WTC11 (cell line): ENCODE measurements around the gene FAM89A. TPM values are rescaled to one million over a fixed set of nuclear protein-coding genes. Genes with fewer than 3 reads are reported as not detected.

Experiments used
- ATAC-seq: fragments of 200-7000 bp; cut with Tn5 transposase; 2 replicates; pipeline ENCODE4 v1.10.0; 2021; ENCODE audit warnings: mild to moderate bottlenecking, moderate library complexity
- CTCF ChIA-PET: fragments of 300-600 bp; sonication (Branson Sonifier 250); formaldehyde crosslinking; loops from one replicate; lab custom pipeline; 2021; ENCODE audit warnings: antibody characterized with exemption; lab: Charles Lee
- POLR2A ChIA-PET: fragments of 350-600 bp; sonication (Branson Sonifier 250); formaldehyde crosslinking; loops from one replicate; lab custom pipeline; 2021; ENCODE audit warnings: antibody characterized with exemption; lab: Charles Lee
- DNase-seq: peaks from one replicate; pipeline ENCODE4 v3.0.0; 2021; ENCODE audit warnings: low spot score
- H3K27ac Mint-ChIP-seq: 2 replicates; pipeline ENCODE4 v1.8.0; 2021; ENCODE audit warnings: mixed read lengths
- H3K27me3 Mint-ChIP-seq: 2 replicates; pipeline ENCODE4 v1.8.0; 2021; ENCODE audit warnings: low read depth, mild to moderate bottlenecking, moderate library complexity, mixed read lengths
- H3K36me3 Mint-ChIP-seq: 2 replicates; pipeline ENCODE4 v1.8.0; 2021; ENCODE audit warnings: mixed read lengths
- H3K4me1 Mint-ChIP-seq: 2 replicates; pipeline ENCODE4 v1.8.0; 2022; ENCODE audit warnings: mixed read lengths
- H3K4me3 Mint-ChIP-seq: 2 replicates; pipeline ENCODE4 v1.8.0; 2021; ENCODE audit warnings: mild to moderate bottlenecking, moderate library complexity, mixed read lengths
- H3K9me3 Mint-ChIP-seq: 2 replicates; pipeline ENCODE4 v1.8.0; 2021; ENCODE audit warnings: mixed read lengths
- ATF1 ChIP-seq: sonication (generic); formaldehyde crosslinking; IDR thresholded peaks from 2 replicates; pipeline ENCODE4 v1.8.1; 2023; ENCODE audit warnings: mild to moderate bottlenecking, moderate library complexity, missing genetic modification reagents
- CBFB ChIP-seq: sonication (generic); formaldehyde crosslinking; IDR thresholded peaks from 2 replicates; pipeline ENCODE4 v1.8.1; 2022; ENCODE audit warnings: mild to moderate bottlenecking, low read depth, missing genetic modification reagents
- FOXP1 ChIP-seq: sonication (generic); formaldehyde crosslinking; IDR thresholded peaks from 2 replicates; pipeline ENCODE4 v1.8.0; 2022; ENCODE audit warnings: missing genetic modification reagents, mild to moderate bottlenecking, moderate library complexity, borderline replicate concordance
- IRF2 ChIP-seq: sonication (generic); formaldehyde crosslinking; IDR thresholded peaks from 2 replicates; pipeline ENCODE4 v1.8.0; 2022; ENCODE audit warnings: low read depth, missing genetic modification reagents, borderline replicate concordance
- NFE2L1 ChIP-seq: sonication (generic); formaldehyde crosslinking; IDR thresholded peaks from 2 replicates; pipeline ENCODE4 v1.8.1; 2023; ENCODE audit warnings: missing genetic modification reagents
- NFYB ChIP-seq: sonication (generic); formaldehyde crosslinking; conservative IDR thresholded peaks from 2 replicates; pipeline ENCODE4 v1.8.0; 2022; ENCODE audit warnings: low read depth, missing genetic modification reagents
- PRRX2 ChIP-seq: fragments of 250-450 bp; sonication (Bioruptor Pico); IDR thresholded peaks from 2 replicates; pipeline ENCODE4 v1.8.0; 2021; ENCODE audit warnings: mild to moderate bottlenecking
- TEAD1 ChIP-seq: sonication (generic); formaldehyde crosslinking; IDR thresholded peaks from 2 replicates; pipeline ENCODE4 v1.8.0; 2022; ENCODE audit warnings: mild to moderate bottlenecking, missing genetic modification reagents
- TP53 ChIP-seq: sonication (generic); formaldehyde crosslinking; IDR thresholded peaks from 2 replicates; pipeline ENCODE4 v1.8.1; 2023; ENCODE audit warnings: mild to moderate bottlenecking, missing genetic modification reagents
- ZNF138 ChIP-seq: sonication (generic); formaldehyde crosslinking; conservative IDR thresholded peaks from 2 replicates; pipeline ENCODE4 v1.8.1; 2022; ENCODE audit warnings: mild to moderate bottlenecking, moderate library complexity, missing genetic modification reagents
- ZNF232 ChIP-seq: sonication (generic); formaldehyde crosslinking; IDR thresholded peaks from 2 replicates; pipeline ENCODE4 v1.8.0; 2022; ENCODE audit warnings: mild to moderate bottlenecking, missing genetic modification reagents
- ZNF263 ChIP-seq: sonication (generic); formaldehyde crosslinking; IDR thresholded peaks from 2 replicates; pipeline ENCODE4 v1.8.1; 2022; ENCODE audit warnings: low read depth, mild to moderate bottlenecking, moderate library complexity, missing genetic modification reagents
- ZNF396 ChIP-seq: fragments of 250-450 bp; sonication (Bioruptor Pico); IDR thresholded peaks from 2 replicates; pipeline ENCODE4 v1.8.0; 2021; ENCODE audit warnings: mild to moderate bottlenecking, moderate library complexity, borderline replicate concordance
- ZNF671 ChIP-seq: fragments of 250-450 bp; sonication (Bioruptor Pico); IDR thresholded peaks from 2 replicates; pipeline ENCODE4 v1.8.0; 2021; ENCODE audit warnings: mild to moderate bottlenecking
- total RNA-seq: library from RNA; stranded (reverse); gene quantifications from 3 replicates; pipeline ENCODE4 v1.2.3, GENCODE V29; 2021
- TF ChIP-seq, protein P1 (sequence below): fragments of 250-450 bp; sonication (Bioruptor Pico); IDR thresholded peaks from 2 replicates; pipeline ENCODE4 v1.9.0; 2021; ENCODE audit warnings: mild to moderate bottlenecking
- TF ChIP-seq, protein P2 (sequence below): sonication (generic); formaldehyde crosslinking; IDR thresholded peaks from 2 replicates; pipeline ENCODE4 v1.8.0; 2022; ENCODE audit warnings: mild to moderate bottlenecking, missing genetic modification reagents
- TF ChIP-seq, protein P3 (sequence below): sonication (generic); formaldehyde crosslinking; IDR thresholded peaks from 2 replicates; pipeline ENCODE4 v1.8.1; 2023; ENCODE audit warnings: mild to moderate bottlenecking, moderate library complexity, missing genetic modification reagents
- TF ChIP-seq, protein P4 (sequence below): sonication (generic); formaldehyde crosslinking; conservative IDR thresholded peaks from 2 replicates; pipeline ENCODE4 v1.8.1; 2022; ENCODE audit warnings: mild to moderate bottlenecking, missing genetic modification reagents

FAM89A gene
- total RNA-seq, 1 experiment from 2014 or later, result 2.4 TPM

GRCh38 chr1:231041719-231042261, 1.7 kb upstream of the FAM89A start:
- ChIA-PET CTCF (interaction anchor here (1.3 kb wide), 1 partner anchor 50 kb away, joined by 3 read pairs; no protein-coding TSS in a partner anchor), POLR2A (interaction anchor here (0.5 to 0.7 kb wide), 2 partner anchors 47 to 141 kb away, joined by 3 read pairs; no protein-coding TSS in a partner anchor)
- Mint-ChIP-seq H3K27me3 (peaks cover 95% of the 10 kb centered on the region), H3K4me3 (peak overlapping the region; percentile 54), H3K36me3 (no peaks in the 10 kb centered on the region), H3K27ac (no peak overlapping the region), H3K4me1 (peaks cover 4% of the 10 kb centered on the region; the same call in 1 of the 2 replicates), H3K9me3 (peaks cover 3% of the 10 kb centered on the region; the same call in 1 of the 2 replicates)
- DNase-seq, result no peak
- no peak for TF ChIP-seq ZNF396 (CRISPR knock-in tag)
- TF ChIP-seq, protein P1, sequence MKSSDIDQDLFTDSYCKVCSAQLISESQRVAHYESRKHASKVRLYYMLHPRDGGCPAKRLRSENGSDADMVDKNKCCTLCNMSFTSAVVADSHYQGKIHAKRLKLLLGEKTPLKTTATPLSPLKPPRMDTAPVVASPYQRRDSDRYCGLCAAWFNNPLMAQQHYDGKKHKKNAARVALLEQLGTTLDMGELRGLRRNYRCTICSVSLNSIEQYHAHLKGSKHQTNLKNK, result no peak
- TF ChIP-seq ATF1 (CRISPR knock-in tag), result no peak
- TF ChIP-seq ZNF671 (CRISPR knock-in tag), result no peak
- TF ChIP-seq ZNF232 (CRISPR knock-in tag), result no peak
- TF ChIP-seq TP53, result no peak
- TF ChIP-seq ZNF263 (CRISPR knock-in tag), result no peak
- no peak for TF ChIP-seq FOXP1 (CRISPR knock-in tag)
- TF ChIP-seq PRRX2, result no peak
- TF ChIP-seq, protein P2, sequence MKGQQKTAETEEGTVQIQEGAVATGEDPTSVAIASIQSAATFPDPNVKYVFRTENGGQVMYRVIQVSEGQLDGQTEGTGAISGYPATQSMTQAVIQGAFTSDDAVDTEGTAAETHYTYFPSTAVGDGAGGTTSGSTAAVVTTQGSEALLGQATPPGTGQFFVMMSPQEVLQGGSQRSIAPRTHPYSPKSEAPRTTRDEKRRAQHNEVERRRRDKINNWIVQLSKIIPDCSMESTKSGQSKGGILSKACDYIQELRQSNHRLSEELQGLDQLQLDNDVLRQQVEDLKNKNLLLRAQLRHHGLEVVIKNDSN (CRISPR knock-in tag), result no peak
- TF ChIP-seq CBFB, result no peak
- no peak for TF ChIP-seq NFYB (CRISPR knock-in tag)
- TF ChIP-seq, protein P3, sequence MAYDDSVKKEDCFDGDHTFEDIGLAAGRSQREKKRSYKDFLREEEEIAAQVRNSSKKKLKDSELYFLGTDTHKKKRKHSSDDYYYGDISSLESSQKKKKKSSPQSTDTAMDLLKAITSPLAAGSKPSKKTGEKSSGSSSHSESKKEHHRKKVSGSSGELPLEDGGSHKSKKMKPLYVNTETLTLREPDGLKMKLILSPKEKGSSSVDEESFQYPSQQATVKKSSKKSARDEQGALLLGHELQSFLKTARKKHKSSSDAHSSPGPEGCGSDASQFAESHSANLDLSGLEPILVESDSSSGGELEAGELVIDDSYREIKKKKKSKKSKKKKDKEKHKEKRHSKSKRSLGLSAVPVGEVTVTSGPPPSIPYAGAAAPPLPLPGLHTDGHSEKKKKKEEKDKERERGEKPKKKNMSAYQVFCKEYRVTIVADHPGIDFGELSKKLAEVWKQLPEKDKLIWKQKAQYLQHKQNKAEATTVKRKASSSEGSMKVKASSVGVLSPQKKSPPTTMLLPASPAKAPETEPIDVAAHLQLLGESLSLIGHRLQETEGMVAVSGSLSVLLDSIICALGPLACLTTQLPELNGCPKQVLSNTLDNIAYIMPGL (CRISPR knock-in tag), result no peak
- TF ChIP-seq, protein P4, sequence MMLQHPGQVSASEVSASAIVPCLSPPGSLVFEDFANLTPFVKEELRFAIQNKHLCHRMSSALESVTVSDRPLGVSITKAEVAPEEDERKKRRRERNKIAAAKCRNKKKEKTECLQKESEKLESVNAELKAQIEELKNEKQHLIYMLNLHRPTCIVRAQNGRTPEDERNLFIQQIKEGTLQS (CRISPR knock-in tag), result no peak
- no peak for TF ChIP-seq IRF2 (CRISPR knock-in tag)
- ATAC-seq, result no peak

DNA sequence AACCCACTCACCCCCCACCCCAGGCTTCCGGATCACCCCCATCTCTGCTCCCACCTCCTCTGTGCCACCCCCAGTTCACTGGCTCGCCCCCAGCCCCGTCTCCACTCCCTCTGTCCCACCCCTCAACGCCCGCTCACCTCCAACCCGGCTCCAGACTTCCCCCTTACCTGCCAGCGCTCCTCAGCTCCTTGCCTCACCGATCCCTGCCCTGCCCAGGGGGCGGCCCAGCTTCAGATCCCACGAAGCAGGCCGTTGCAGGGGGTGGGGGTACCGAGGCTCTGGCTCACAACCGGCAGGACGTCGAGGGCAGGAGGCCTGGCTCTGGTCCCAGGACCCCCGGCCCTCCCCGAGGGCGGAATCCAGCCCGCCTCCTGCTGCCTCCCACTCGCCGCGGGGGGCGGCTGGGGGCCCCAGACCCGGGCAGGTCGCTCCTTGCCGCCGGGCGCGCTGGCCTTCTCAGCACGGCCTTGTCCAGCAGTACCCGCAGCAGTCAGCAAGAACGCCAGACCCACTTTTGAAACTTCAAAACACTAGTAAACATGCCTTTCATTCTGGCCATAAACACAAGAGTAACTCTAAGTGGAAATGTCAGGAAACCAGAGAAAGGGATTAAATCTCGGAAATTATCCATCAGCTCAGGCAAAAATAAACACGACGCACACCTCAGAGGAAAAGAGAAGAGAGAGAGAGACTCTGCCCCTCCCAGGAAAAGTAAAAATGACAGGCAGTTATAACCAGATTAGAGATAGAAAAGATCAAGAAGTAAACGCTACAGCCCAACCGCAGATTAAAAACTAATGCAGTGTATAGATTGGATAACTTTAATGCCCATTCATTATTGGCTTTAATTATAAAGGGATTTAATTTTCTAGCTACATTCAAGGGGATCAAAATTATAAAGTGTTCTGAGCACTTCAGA, 1.0 kb upstream of the FAM89A start:
- POLR2A ChIA-PET, result interaction anchor here (0.6 kb wide), 1 partner anchor 1198 kb away, joined by 8 read pairs; no protein-coding TSS in a partner anchor
- Mint-ChIP-seq H3K4me3 (peak overlapping the region; percentile 65), H3K27ac (no peak overlapping the region), H3K27me3 (peaks cover 95% of the 10 kb centered on the region), H3K9me3 (peaks cover 3% of the 10 kb centered on the region; the same call in 1 of the 2 replicates), H3K36me3 (no peaks in the 10 kb centered on the region), H3K4me1 (peaks cover 4% of the 10 kb centered on the region; the same call in 1 of the 2 replicates)
- DNase-seq, result no peak
- TF ChIP-seq ZNF138 (CRISPR knock-in tag) (no peak), TEAD1 (CRISPR knock-in tag) (no peak), NFE2L1 (CRISPR knock-in tag) (no peak)
- CTCF ChIA-PET, result interaction anchor here (0.6 to 1.3 kb wide), 3 partner anchors 51 to 399 kb away, joined by 3 to 4 read pairs (median 3); no protein-coding TSS in a partner anchor
- peak; percentile 50 for ATAC-seq
